HEK293T (cell line): ENCODE measurements around the gene GMNN.

ENCODE experiments used
- ARNT ChIP-seq: fragments of 450-650 bp; IDR thresholded peaks from 2 replicates; pipeline ENCODE4 v1.6.1; 2017; ENCODE audit warnings: mild to moderate bottlenecking
- BHLHE40 ChIP-seq: fragments of 450-650 bp; IDR thresholded peaks from 2 replicates; pipeline ENCODE4 v1.6.1; 2016; ENCODE audit warnings: mild to moderate bottlenecking, moderate library complexity, borderline replicate concordance
- FOXA1 ChIP-seq: fragments of 450-650 bp; IDR thresholded peaks from 2 replicates; pipeline ENCODE4 v1.6.1; 2016; ENCODE audit warnings: mild to moderate bottlenecking
- FOXK2 ChIP-seq: fragments of 450-650 bp; IDR thresholded peaks from 2 replicates; pipeline ENCODE4 v1.6.1; 2016; ENCODE audit warnings: mild to moderate bottlenecking
- FOXM1 ChIP-seq: fragments of 450-650 bp; IDR thresholded peaks from 2 replicates; pipeline ENCODE4 v1.6.1; 2017; ENCODE audit warnings: mild to moderate bottlenecking, borderline replicate concordance
- LEF1 ChIP-seq: fragments of 450-650 bp; IDR thresholded peaks from 2 replicates; pipeline ENCODE4 v1.6.1; 2017; ENCODE audit warnings: mild to moderate bottlenecking, borderline replicate concordance
- NFRKB ChIP-seq: fragments of 450-650 bp; IDR thresholded peaks from 2 replicates; pipeline ENCODE4 v1.6.1; 2016; ENCODE audit warnings: mild to moderate bottlenecking, moderate library complexity
- SP1 ChIP-seq: fragments of 450-650 bp; IDR thresholded peaks from 2 replicates; pipeline ENCODE4 v1.6.1; 2017
- SUZ12 ChIP-seq: fragments of 450-650 bp; IDR thresholded peaks from 2 replicates; pipeline ENCODE4 v1.6.1; 2016; ENCODE audit warnings: mild to moderate bottlenecking
- TF ChIP-seq, protein P1 (sequence below): fragments of 450-650 bp; IDR thresholded peaks from 2 replicates; pipeline ENCODE4 v1.6.1; 2016

DNA sequence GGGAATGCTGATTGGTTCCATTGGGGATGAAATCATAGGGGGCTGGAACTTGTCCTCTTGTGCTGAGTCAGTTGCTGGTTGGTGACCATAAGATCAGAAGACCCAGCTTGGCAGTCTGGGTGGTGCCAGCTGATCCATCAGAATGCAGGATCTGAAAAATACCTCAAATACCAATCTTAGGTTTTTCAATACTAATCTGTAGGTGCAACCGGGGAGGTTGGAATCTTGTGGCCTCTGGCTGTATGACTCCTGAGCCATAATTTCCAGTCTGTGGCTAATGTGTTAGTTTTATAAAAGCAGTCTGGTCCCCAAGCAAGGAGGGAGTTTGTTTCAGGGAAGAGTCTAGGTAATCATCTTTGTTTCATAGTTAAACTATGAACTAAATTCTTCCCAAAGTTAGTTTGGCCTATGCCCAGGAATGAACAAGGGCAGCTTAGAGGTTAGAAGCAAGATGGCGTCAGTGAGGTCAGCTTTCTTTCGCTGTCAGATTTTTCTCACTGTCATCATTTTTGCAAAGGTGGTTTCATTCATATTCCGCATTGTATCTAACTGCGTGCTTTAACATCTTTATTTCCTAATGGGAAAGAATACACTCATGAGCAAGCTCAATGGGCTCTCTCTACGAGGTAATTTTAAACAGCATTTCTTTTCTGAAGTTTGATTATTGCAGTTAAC lies 22.0 kb downstream of the GMNN start:
- TF ChIP-seq FOXM1 (no peak), NFRKB (no peak), SUZ12 (no peak), LEF1 (no peak), BHLHE40 (no peak), FOXK2 (no peak), SP1 (no peak), FOXA1 (no peak), ARNT (no peak)
- TF ChIP-seq, protein P1, sequence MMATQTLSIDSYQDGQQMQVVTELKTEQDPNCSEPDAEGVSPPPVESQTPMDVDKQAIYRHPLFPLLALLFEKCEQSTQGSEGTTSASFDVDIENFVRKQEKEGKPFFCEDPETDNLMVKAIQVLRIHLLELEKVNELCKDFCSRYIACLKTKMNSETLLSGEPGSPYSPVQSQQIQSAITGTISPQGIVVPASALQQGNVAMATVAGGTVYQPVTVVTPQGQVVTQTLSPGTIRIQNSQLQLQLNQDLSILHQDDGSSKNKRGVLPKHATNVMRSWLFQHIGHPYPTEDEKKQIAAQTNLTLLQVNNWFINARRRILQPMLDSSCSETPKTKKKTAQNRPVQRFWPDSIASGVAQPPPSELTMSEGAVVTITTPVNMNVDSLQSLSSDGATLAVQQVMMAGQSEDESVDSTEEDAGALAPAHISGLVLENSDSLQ, result no peak
